Liver (tissue), 3 donors: ENCODE data around the gene CTNNA2.

Experiments
- GABPA ChIP-seq, 2 donors: IDR thresholded peaks in 1 of 2; conservative IDR thresholded peaks in 1 of 2; 2 replicates each; pipeline ENCODE4 v1.6.1; 2016; ENCODE audit warnings: antibody characterized with exemption in 2 of 2, mild to moderate bottlenecking in 1 of 2, moderate library complexity in 1 of 2
- JUND ChIP-seq, 2 donors: IDR thresholded peaks; 2 replicates each; pipeline ENCODE4 v1.6.1; 2016; ENCODE audit warnings: antibody characterized with exemption in 2 of 2
- NR2F2 ChIP-seq: IDR thresholded peaks from 2 replicates; pipeline ENCODE4 v1.6.1; 2016; ENCODE audit warnings: antibody characterized with exemption
- RAD21 ChIP-seq, 2 donors: IDR thresholded peaks; 2 replicates each; pipeline ENCODE4 v1.6.1; 2016; ENCODE audit warnings: antibody characterized with exemption in 2 of 2, mild to moderate bottlenecking in 2 of 2
- RXRA ChIP-seq, 2 donors: IDR thresholded peaks; 2 replicates each; pipeline ENCODE4 v1.6.1; 2017 to 2018; ENCODE audit warnings: antibody characterized with exemption in 2 of 2, mild to moderate bottlenecking in 1 of 2
- SP1 ChIP-seq: IDR thresholded peaks from 2 replicates; pipeline ENCODE4 v1.6.1; 2018; ENCODE audit warnings: antibody characterized with exemption, mild to moderate bottlenecking
- TAF1 ChIP-seq: conservative IDR thresholded peaks from 2 replicates; pipeline ENCODE4 v1.6.1; 2016; ENCODE audit warnings: antibody characterized with exemption, mild to moderate bottlenecking
- YY1 ChIP-seq: IDR thresholded peaks from 2 replicates; pipeline ENCODE4 v1.6.1; 2016; ENCODE audit warnings: antibody characterized with exemption, mild to moderate bottlenecking
- TF ChIP-seq, protein P1 (sequence below): fragments of 150-350 bp; IDR thresholded peaks from 2 replicates; pipeline ENCODE4 v1.5.1; 2017; ENCODE audit warnings: improper control_type of control experiment, low read depth, low read length; ENCODE audit not compliant: missing input control
- TF ChIP-seq, protein P2 (sequence below): IDR thresholded peaks from 2 replicates; pipeline ENCODE4 v1.6.1; 2016; ENCODE audit warnings: antibody characterized with exemption
- TF ChIP-seq, protein P3 (sequence below): IDR thresholded peaks from 2 replicates; pipeline ENCODE4 v1.6.1; 2016; ENCODE audit warnings: antibody characterized with exemption, mild to moderate bottlenecking
- TF ChIP-seq, protein P4 (sequence below): IDR thresholded peaks from 2 replicates; pipeline ENCODE4 v1.6.1; 2016; ENCODE audit warnings: antibody characterized with exemption
- TF ChIP-seq, protein P5 (sequence below): IDR thresholded peaks from 2 replicates; pipeline ENCODE4 v1.6.1; 2016; ENCODE audit warnings: antibody characterized with exemption
- donor health status: healthy.
- donor health status: healthy.

DNA sequence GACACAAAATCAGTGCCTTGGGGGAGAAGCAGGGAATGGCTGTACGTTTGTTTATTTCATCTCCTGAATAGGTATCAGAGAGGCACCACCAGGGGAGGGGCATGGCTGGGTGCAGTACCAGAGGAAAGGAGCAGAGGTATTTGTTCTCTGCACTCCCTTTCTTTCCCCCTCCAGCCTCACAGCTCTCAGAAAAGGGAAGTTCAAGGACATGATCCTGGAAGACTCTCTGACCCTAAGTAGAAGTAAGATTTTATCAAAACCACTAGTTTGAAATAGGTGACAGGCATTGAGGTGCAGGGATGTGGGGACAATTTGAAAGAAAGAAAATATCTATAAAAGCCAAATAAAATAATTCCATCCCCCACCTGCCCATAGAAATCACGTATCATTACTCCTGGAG, 655.2 kb downstream of the CTNNA2 start:
- TF ChIP-seq, protein P1, sequence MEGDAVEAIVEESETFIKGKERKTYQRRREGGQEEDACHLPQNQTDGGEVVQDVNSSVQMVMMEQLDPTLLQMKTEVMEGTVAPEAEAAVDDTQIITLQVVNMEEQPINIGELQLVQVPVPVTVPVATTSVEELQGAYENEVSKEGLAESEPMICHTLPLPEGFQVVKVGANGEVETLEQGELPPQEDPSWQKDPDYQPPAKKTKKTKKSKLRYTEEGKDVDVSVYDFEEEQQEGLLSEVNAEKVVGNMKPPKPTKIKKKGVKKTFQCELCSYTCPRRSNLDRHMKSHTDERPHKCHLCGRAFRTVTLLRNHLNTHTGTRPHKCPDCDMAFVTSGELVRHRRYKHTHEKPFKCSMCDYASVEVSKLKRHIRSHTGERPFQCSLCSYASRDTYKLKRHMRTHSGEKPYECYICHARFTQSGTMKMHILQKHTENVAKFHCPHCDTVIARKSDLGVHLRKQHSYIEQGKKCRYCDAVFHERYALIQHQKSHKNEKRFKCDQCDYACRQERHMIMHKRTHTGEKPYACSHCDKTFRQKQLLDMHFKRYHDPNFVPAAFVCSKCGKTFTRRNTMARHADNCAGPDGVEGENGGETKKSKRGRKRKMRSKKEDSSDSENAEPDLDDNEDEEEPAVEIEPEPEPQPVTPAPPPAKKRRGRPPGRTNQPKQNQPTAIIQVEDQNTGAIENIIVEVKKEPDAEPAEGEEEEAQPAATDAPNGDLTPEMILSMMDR: no peak
- TF ChIP-seq SP1 (no peak), TAF1 (no peak), RAD21 (IDR thresholded peaks at IDR 0.05) (no peak), GABPA (IDR thresholded peaks at IDR 0.05 in 1 of 2, conservative IDR thresholded peaks at IDR 0.05 in 1 of 2) (no peak), JUND (IDR thresholded peaks at IDR 0.05) (no peak), NR2F2 (no peak), YY1 (no peak), RXRA (IDR thresholded peaks at IDR 0.05) (no peak)
- TF ChIP-seq, protein P2, sequence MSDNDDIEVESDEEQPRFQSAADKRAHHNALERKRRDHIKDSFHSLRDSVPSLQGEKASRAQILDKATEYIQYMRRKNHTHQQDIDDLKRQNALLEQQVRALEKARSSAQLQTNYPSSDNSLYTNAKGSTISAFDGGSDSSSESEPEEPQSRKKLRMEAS: no peak
- TF ChIP-seq, protein P3, sequence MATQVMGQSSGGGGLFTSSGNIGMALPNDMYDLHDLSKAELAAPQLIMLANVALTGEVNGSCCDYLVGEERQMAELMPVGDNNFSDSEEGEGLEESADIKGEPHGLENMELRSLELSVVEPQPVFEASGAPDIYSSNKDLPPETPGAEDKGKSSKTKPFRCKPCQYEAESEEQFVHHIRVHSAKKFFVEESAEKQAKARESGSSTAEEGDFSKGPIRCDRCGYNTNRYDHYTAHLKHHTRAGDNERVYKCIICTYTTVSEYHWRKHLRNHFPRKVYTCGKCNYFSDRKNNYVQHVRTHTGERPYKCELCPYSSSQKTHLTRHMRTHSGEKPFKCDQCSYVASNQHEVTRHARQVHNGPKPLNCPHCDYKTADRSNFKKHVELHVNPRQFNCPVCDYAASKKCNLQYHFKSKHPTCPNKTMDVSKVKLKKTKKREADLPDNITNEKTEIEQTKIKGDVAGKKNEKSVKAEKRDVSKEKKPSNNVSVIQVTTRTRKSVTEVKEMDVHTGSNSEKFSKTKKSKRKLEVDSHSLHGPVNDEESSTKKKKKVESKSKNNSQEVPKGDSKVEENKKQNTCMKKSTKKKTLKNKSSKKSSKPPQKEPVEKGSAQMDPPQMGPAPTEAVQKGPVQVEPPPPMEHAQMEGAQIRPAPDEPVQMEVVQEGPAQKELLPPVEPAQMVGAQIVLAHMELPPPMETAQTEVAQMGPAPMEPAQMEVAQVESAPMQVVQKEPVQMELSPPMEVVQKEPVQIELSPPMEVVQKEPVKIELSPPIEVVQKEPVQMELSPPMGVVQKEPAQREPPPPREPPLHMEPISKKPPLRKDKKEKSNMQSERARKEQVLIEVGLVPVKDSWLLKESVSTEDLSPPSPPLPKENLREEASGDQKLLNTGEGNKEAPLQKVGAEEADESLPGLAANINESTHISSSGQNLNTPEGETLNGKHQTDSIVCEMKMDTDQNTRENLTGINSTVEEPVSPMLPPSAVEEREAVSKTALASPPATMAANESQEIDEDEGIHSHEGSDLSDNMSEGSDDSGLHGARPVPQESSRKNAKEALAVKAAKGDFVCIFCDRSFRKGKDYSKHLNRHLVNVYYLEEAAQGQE: no peak
- TF ChIP-seq, protein P4, sequence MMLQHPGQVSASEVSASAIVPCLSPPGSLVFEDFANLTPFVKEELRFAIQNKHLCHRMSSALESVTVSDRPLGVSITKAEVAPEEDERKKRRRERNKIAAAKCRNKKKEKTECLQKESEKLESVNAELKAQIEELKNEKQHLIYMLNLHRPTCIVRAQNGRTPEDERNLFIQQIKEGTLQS: no peak
- TF ChIP-seq, protein P5, sequence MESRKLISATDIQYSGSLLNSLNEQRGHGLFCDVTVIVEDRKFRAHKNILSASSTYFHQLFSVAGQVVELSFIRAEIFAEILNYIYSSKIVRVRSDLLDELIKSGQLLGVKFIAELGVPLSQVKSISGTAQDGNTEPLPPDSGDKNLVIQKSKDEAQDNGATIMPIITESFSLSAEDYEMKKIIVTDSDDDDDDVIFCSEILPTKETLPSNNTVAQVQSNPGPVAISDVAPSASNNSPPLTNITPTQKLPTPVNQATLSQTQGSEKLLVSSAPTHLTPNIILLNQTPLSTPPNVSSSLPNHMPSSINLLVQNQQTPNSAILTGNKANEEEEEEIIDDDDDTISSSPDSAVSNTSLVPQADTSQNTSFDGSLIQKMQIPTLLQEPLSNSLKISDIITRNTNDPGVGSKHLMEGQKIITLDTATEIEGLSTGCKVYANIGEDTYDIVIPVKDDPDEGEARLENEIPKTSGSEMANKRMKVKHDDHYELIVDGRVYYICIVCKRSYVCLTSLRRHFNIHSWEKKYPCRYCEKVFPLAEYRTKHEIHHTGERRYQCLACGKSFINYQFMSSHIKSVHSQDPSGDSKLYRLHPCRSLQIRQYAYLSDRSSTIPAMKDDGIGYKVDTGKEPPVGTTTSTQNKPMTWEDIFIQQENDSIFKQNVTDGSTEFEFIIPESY: no peak
